Breast epithelium (tissue), 3 donors: Measurements from ENCODE around the gene OR51G1.

Experiments
- CTCF ChIP-seq, 3 donors: fragments of 450-650 bp; IDR thresholded peaks; one replicate each; pipeline ENCODE4 v1.5.1; 2016 to 2017; ENCODE audit warnings: antibody characterized with exemption in 3 of 3, mild to moderate bottlenecking in 3 of 3, moderate library complexity in 3 of 3
- POLR2AphosphoS5 ChIP-seq, 3 donors: sonication (generic); formaldehyde crosslinking; IDR thresholded peaks; one replicate each; pipeline ENCODE4 v1.6.1; 2017; ENCODE audit warnings: antibody characterized with exemption in 3 of 3

GRCh38 chr11:4936745-4937144 lies 12.6 kb upstream of the OR51G1 start:
- TF ChIP-seq POLR2AphosphoS5 (IDR thresholded peaks at IDR 0.05): no peak
- no peak for TF ChIP-seq CTCF (IDR thresholded peaks at IDR 0.05)
